Uterus (tissue), 2 donors: ENCODE data around the gene IGF1R.

Experiments
- POLR2A ChIP-seq, 2 donors: fragments of 450-650 bp; IDR thresholded peaks; one replicate each; pipeline ENCODE4 v1.6.1; 2016; ENCODE audit warnings: antibody characterized with exemption in 2 of 2, mild to moderate bottlenecking in 1 of 2, moderate library complexity in 1 of 2
- TF ChIP-seq, protein P1 (sequence below), 4 experiments: fragments of 200-600 bp in 2 of 4; fragments of 450-650 bp in 2 of 4; sonication (generic) in 2 of 4; IDR thresholded peaks; one replicate each; pipeline ENCODE4 v1.5.1; 2016 to 2019; ENCODE audit warnings: antibody characterized with exemption in 4 of 4, mild to moderate bottlenecking in 2 of 4, moderate library complexity in 1 of 4

DNA sequence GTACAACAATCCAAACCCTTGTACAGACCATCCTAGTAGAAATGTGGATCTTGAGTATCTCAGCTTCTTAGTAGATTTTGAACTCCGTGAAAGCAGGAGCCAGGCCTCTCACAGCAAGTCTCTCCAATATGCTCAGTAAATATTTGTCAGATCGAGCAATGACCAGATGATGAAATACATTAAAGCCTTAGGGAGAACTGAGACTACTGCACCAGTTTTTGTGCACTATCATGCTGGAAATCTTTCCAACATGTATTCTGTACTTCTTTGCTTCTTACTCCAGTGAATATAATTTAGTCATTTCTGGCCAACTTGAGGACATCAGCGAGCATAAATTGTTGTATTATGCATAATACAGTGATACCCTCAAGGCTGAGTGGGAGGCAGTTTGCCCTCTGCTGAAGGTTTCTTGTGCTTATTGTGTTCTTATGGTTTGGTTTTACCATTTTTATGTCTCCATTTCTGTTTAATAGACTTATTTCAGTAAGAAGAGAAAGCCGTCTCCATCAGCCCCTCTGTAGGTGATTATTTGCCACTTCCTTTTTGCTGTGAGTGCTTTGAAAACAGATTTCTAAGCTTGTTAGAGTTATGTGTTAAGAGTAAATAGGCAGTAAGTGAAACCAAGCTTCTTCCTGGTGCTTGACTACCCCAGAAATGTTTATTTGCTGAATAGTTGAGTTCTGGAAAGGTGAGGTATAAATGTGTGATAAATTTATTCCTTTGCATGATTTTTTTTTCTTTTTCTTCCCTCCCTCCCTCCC is 212.1 kb downstream of the IGF1R start:
- TF ChIP-seq, protein P1, sequence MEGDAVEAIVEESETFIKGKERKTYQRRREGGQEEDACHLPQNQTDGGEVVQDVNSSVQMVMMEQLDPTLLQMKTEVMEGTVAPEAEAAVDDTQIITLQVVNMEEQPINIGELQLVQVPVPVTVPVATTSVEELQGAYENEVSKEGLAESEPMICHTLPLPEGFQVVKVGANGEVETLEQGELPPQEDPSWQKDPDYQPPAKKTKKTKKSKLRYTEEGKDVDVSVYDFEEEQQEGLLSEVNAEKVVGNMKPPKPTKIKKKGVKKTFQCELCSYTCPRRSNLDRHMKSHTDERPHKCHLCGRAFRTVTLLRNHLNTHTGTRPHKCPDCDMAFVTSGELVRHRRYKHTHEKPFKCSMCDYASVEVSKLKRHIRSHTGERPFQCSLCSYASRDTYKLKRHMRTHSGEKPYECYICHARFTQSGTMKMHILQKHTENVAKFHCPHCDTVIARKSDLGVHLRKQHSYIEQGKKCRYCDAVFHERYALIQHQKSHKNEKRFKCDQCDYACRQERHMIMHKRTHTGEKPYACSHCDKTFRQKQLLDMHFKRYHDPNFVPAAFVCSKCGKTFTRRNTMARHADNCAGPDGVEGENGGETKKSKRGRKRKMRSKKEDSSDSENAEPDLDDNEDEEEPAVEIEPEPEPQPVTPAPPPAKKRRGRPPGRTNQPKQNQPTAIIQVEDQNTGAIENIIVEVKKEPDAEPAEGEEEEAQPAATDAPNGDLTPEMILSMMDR (IDR thresholded peaks at IDR 0.05) = no peak
- no peak for TF ChIP-seq POLR2A (IDR thresholded peaks at IDR 0.05)
